GM08714 (cell line): ENCODE results near the gene PSMC5.
"Not testable (repeated sequence)": the region's sequence is repeated elsewhere in the genome, so short reads cannot be mapped to it uniquely, and the experiment has no call there.

ENCODE experiments used
- H3K4me3 ChIP-seq: fragments of 200-500 bp; sonication (Bioruptor generic); 2 replicates; pipeline ENCODE4 v1.5.1; 2014; ENCODE audit warnings: mild to moderate bottlenecking, low read length, inconsistent platforms
- ZNF274 ChIP-seq: IDR thresholded peaks from 2 replicates; pipeline ENCODE4 v1.6.1; 2012; ENCODE audit warnings: mild to moderate bottlenecking, low read depth, low read length

The PSMC5 gene

GRCh38 chr17:63827002-63827800 lies at the start of gene PSMC5, which contains the start of gene FTSJ3:
TSS of gene PSMC5 (plus strand) at chr17:63827431. CDS start at chr17:63827491, 60 bp downstream.
TSS of gene FTSJ3 (minus strand) at chr17:63827663. CDS start at chr17:63826902, 761 bp downstream.
- peak within 1 kb of the TSS; percentile 78 for H3K4me3 ChIP-seq
- no peak for TF ChIP-seq ZNF274

- TF ChIP-seq ZNF274 = no peak
- no peak overlapping the region for H3K4me3 ChIP-seq
Measured at GRCh38 chr17:63780507-63780906, 46.7 kb upstream of the PSMC5 start.

GRCh38 chr17:63780928-63781327 lies 46.3 kb upstream of the PSMC5 start:
- TF ChIP-seq ZNF274 = no peak

GRCh38 chr17:63783522-63783921 lies 43.7 kb upstream of the PSMC5 start:
- no peak for TF ChIP-seq ZNF274
- no peak overlapping the region for H3K4me3 ChIP-seq

More at GRCh38 chr17:63780928-63781327, 46.3 kb upstream of the PSMC5 start:
- H3K4me3 ChIP-seq = no peak overlapping the region

- TF ChIP-seq ZNF274 = no peak
- no peak overlapping the region for H3K4me3 ChIP-seq
Measured at GRCh38 chr17:63785556-63785955, 41.7 kb upstream of the PSMC5 start.

- no peak overlapping the region for H3K4me3 ChIP-seq
- no peak for TF ChIP-seq ZNF274
Measured at GRCh38 chr17:63786117-63786516, 41.1 kb upstream of the PSMC5 start.

- TF ChIP-seq ZNF274 = no peak
- H3K4me3 ChIP-seq = no peak overlapping the region
Measured at GRCh38 chr17:63786971-63787711, 40.1 kb upstream of the PSMC5 start.

GRCh38 chr17:63790057-63790456 lies 37.2 kb upstream of the PSMC5 start:
- H3K4me3 ChIP-seq = no peak overlapping the region
- TF ChIP-seq ZNF274 = no peak

GRCh38 chr17:63792055-63792729 lies 35.0 kb upstream of the PSMC5 start:
- no peak overlapping the region for H3K4me3 ChIP-seq
- no peak for TF ChIP-seq ZNF274

- H3K4me3 ChIP-seq = not testable (repeated sequence)
Measured at GRCh38 chr17:63796375-63796774, 30.9 kb upstream of the PSMC5 start.

GRCh38 chr17:63798572-63799106 lies 28.6 kb upstream of the PSMC5 start:
- H3K4me3 ChIP-seq = no peak overlapping the region

GRCh38 chr17:63800783-63801182 lies 26.4 kb upstream of the PSMC5 start:
- no peak for TF ChIP-seq ZNF274
- H3K4me3 ChIP-seq = no peak overlapping the region

More at GRCh38 chr17:63798572-63799106, 28.6 kb upstream of the PSMC5 start:
- no peak for TF ChIP-seq ZNF274

GRCh38 chr17:63804328-63804727 lies 22.9 kb upstream of the PSMC5 start:
- no peak for TF ChIP-seq ZNF274
- no peak overlapping the region for H3K4me3 ChIP-seq

- TF ChIP-seq ZNF274 = no peak
- no peak overlapping the region for H3K4me3 ChIP-seq
Measured at GRCh38 chr17:63805591-63805990, 21.6 kb upstream of the PSMC5 start.
